Liver (tissue), 3 donors: Measurements from ENCODE around the gene SRPX.

Experiments
- CTCF ChIP-seq: fragments of 150-350 bp; IDR thresholded peaks from 2 replicates; pipeline ENCODE4 v1.5.1; 2017; ENCODE audit warnings: improper control_type of control experiment, low read depth, low read length; ENCODE audit not compliant: missing input control
- FOXA2 ChIP-seq: IDR thresholded peaks from 2 replicates; pipeline ENCODE4 v1.6.1; 2016; ENCODE audit warnings: antibody characterized with exemption
- HNF4G ChIP-seq: IDR thresholded peaks from 2 replicates; pipeline ENCODE4 v1.6.1; 2016; ENCODE audit warnings: antibody characterized with exemption
- RAD21 ChIP-seq, 2 donors: IDR thresholded peaks; 2 replicates each; pipeline ENCODE4 v1.6.1; 2016; ENCODE audit warnings: antibody characterized with exemption in 2 of 2, mild to moderate bottlenecking in 2 of 2
- REST ChIP-seq: IDR thresholded peaks from 2 replicates; pipeline ENCODE4 v1.6.1; 2016; ENCODE audit warnings: antibody characterized with exemption, mild to moderate bottlenecking
- SP1 ChIP-seq: IDR thresholded peaks from 2 replicates; pipeline ENCODE4 v1.6.1; 2018; ENCODE audit warnings: antibody characterized with exemption, mild to moderate bottlenecking
- TAF1 ChIP-seq: conservative IDR thresholded peaks from 2 replicates; pipeline ENCODE4 v1.6.1; 2016; ENCODE audit warnings: antibody characterized with exemption, mild to moderate bottlenecking
- donor health status: healthy.
- donor health status: healthy.

- no peak for TF ChIP-seq CTCF
- TF ChIP-seq RAD21 (IDR thresholded peaks at IDR 0.05), result no peak
- no peak for TF ChIP-seq FOXA2
- TF ChIP-seq REST, result no peak
- no peak for TF ChIP-seq SP1
- TF ChIP-seq TAF1, result no peak
- TF ChIP-seq HNF4G, result no peak
These were observed 4.0 kb downstream of the SRPX start for GRCh38 chrX:38216642-38217041.
